HG02938 (cell line): Measurements from ENCODE around the gene PLD1.
"Not testable (repeated sequence)": the region's sequence is repeated elsewhere in the genome, so short reads cannot be mapped to it uniquely, and the experiment has no call there.

Experiments used
- ATAC-seq: cut with Tn5 transposase; IDR thresholded peaks from one replicate; pipeline ENCODE4 v1.9.1; 2021; ENCODE audit warnings: mild to moderate bottlenecking, moderate library complexity; ENCODE audit not compliant: unreplicated experiment

Gene PLD1

GRCh38 chr3:171643033-171643432 is 167.2 kb downstream of the PLD1 start:
- no peak for ATAC-seq

- ATAC-seq, result no peak
Observed at GRCh38 chr3:171640520-171641412, 169.5 kb downstream of the PLD1 start.

GRCh38 chr3:171636666-171637065 is 173.6 kb downstream of the PLD1 start:
- ATAC-seq, result no peak

- no peak for ATAC-seq
Observed at GRCh38 chr3:171632766-171633165, 177.5 kb downstream of the PLD1 start.

GRCh38 chr3:171626799-171627198 is 183.5 kb downstream of the PLD1 start:
- ATAC-seq, result not testable (repeated sequence)

- ATAC-seq, result no peak
Observed at GRCh38 chr3:171622126-171622525, 188.2 kb downstream of the PLD1 start.

GRCh38 chr3:171620825-171621434 is 189.4 kb downstream of the PLD1 start:
- ATAC-seq, result no peak

GRCh38 chr3:171616798-171617197 is 193.5 kb downstream of the PLD1 start:
- no peak for ATAC-seq

- no peak for ATAC-seq
Observed at GRCh38 chr3:171615686-171616085, 194.6 kb downstream of the PLD1 start.

- ATAC-seq, result no peak
Observed at GRCh38 chr3:171615281-171615680, 195.0 kb downstream of the PLD1 start.

- ATAC-seq, result no peak
Observed at GRCh38 chr3:171614318-171614921, 195.9 kb downstream of the PLD1 start.

- ATAC-seq, result no peak
Observed at GRCh38 chr3:171607452-171607851, 202.8 kb downstream of the PLD1 start.

- no peak for ATAC-seq
Observed at GRCh38 chr3:171606151-171606751, 204.0 kb downstream of the PLD1 start.

- no peak for ATAC-seq
Observed at GRCh38 chr3:171604370-171604769, 205.9 kb downstream of the PLD1 start.

GRCh38 chr3:171602072-171602471 is 208.2 kb downstream of the PLD1 start:
- no peak for ATAC-seq

- no peak for ATAC-seq
Observed at GRCh38 chr3:171600030-171600429, 210.3 kb downstream of the PLD1 start.

GRCh38 chr3:171598990-171599389 is 211.3 kb downstream of the PLD1 start:
- ATAC-seq, result no peak

GRCh38 chr3:171592786-171593185 is 217.5 kb downstream of the PLD1 start:
- no peak for ATAC-seq

- no peak for ATAC-seq
Observed at GRCh38 chr3:171591070-171591469, 219.2 kb downstream of the PLD1 start.

- ATAC-seq, result no peak
Observed at GRCh38 chr3:171586274-171586673, 224.0 kb downstream of the PLD1 start.

- no peak for ATAC-seq
Observed at GRCh38 chr3:171585039-171585438, 225.2 kb downstream of the PLD1 start.
